Activated naive CD8-positive, alpha-beta T cell treated with anti-CD3 and anti-CD28 coated beads, Interleukin-2, amount 10 ng/mL, durations not matched to agents 7 days and 5 days (primary cell): Measurements from ENCODE around the gene B4GALNT3. TPM values are rescaled to one million over a fixed set of nuclear protein-coding genes. Genes with fewer than 3 reads are reported as not detected.
"Not testable (repeated sequence)": the region's sequence is repeated elsewhere in the genome, so short reads cannot be mapped to it uniquely, and the experiment has no call there.

Experiments
- ATAC-seq: fragments of 150-1000 bp; cut with Tn5 transposase; one replicate; pipeline ENCODE4 v1.10.0; 2021; ENCODE audit warnings: low read depth, moderate library complexity
- POLR2A ChIA-PET: fragments of 350-600 bp; sonication (Branson Sonifier 250); formaldehyde crosslinking; loops from one replicate; lab custom pipeline; 2021; ENCODE audit warnings: antibody characterized with exemption; lab: Charles Lee
- DNase-seq: peaks from one replicate; pipeline ENCODE4 v3.0.0; 2021
- H3K27ac Mint-ChIP-seq: one replicate; pipeline ENCODE4 v1.8.0; 2022; ENCODE audit warnings: mild to moderate bottlenecking, mixed read lengths
- H3K27me3 Mint-ChIP-seq: one replicate; pipeline ENCODE4 v1.8.0; 2022; ENCODE audit warnings: mild to moderate bottlenecking, moderate library complexity, mixed read lengths
- H3K36me3 Mint-ChIP-seq: one replicate; pipeline ENCODE4 v1.8.0; 2021; ENCODE audit warnings: mild to moderate bottlenecking, mixed read lengths
- H3K4me1 Mint-ChIP-seq: one replicate; pipeline ENCODE4 v1.8.0; 2021; ENCODE audit warnings: mixed read lengths
- H3K4me3 Mint-ChIP-seq: one replicate; pipeline ENCODE4 v1.8.0; 2022; ENCODE audit warnings: mild to moderate bottlenecking, moderate library complexity, mixed read lengths
- H3K9me3 Mint-ChIP-seq: one replicate; pipeline ENCODE4 v1.8.0; 2021; ENCODE audit warnings: mixed read lengths
- total RNA-seq, 2 experiments: library from RNA; stranded (reverse); gene quantifications; one replicate each; pipeline ENCODE4 v1.2.3, GENCODE V29; 2021

B4GALNT3 gene
- total RNA-seq, 2 experiments from 2014 or later: 4.3 to 4.4 TPM

DNA sequence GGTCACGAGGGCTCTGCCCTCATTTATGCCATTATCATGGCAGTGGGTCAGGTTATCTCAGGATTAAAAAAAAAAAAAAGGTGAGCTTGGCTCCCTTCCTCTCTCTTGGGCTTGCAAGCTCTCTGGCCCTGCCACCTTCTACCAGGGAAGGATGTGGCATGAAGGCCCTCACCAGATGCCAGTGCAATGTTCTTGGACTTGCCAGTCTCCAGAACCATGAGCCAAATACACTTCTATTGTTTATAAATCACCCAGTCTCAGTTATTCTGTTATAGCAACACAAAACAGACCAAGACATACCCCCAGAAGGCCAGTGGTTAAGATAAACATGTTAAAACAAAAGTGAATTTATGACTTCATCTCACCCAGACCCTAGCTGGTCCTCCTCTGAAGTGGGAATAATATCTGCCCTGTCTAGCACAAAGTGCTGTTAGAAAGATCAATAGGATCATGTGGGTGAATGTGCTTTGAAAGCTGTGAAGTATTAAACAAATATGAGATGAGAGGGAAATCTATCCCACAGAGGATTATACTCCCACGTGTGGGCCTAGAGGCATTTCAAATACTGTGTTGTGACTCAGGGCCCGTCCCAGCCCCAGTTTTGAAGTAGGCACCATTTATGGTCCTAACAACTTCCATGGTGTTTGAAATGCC lies 114.9 kb downstream of the B4GALNT3 start:
- Mint-ChIP-seq H3K27ac (peak overlapping the region; percentile 11), H3K36me3 (peaks cover 1% of the 10 kb centered on the region), H3K27me3 (no peaks in the 10 kb centered on the region), H3K4me1 (peaks cover 33% of the 10 kb centered on the region), H3K9me3 (no peaks in the 10 kb centered on the region), H3K4me3 (no peak overlapping the region)
- ATAC-seq (no peak), DNase-seq (no peak)
- POLR2A ChIA-PET: interaction anchor here (0.6 to 3.7 kb wide), 5 partner anchors 11 to 909 kb away, joined by 3 to 38 read pairs (median 3); partner anchors contain the start of gene WNK1

- Mint-ChIP-seq H3K36me3 (peaks cover 1% of the 10 kb centered on the region), H3K27ac (peak overlapping the region; percentile 28), H3K27me3 (no peaks in the 10 kb centered on the region), H3K4me3 (no peak overlapping the region), H3K9me3 (no peaks in the 10 kb centered on the region), H3K4me1 (peaks cover 34% of the 10 kb centered on the region)
- POLR2A ChIA-PET: interaction anchor here (0.9 to 3.7 kb wide), 6 partner anchors 12 to 180 kb away, joined by 3 to 38 read pairs (median 4); partner anchors contain the start of gene WNK1
- ATAC-seq (no peak), DNase-seq (no peak)
These were observed 115.4 kb downstream of the B4GALNT3 start for GRCh38 chr12:575129-575502.

DNA sequence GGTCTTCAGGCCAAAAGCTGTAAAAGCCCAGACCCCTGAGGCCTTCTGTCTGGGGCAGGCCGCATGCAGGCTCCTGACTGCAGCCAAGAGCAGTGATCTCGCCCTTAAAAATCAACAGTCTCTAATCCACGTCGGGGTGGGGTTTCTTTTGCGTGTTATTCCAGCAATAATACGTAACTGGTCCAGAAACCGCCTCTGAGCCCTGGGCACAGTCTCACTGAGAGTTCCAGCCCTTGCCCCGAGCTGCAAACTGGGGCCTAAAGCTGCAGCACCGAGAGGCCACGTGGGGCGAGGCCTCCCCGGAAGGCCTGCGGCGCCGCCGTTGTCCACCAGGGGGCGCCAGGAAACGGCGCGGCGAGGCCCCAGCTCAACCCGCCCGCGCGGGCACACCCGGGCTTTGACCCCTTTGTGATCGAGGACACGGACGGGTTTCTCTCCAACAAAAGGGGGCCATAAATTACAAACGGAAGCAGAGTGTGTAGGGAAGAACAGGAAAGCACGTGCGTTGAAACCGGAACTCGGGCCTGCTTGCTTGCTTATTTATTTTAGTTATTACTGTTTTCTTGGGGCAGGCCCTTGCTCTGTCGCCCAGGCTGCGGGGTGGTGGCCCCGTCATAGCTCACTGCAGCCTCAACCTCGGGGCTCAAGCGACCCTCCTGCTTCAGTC lies 116.3 kb downstream of the B4GALNT3 start:
- H3K4me3 Mint-ChIP-seq: peak overlapping the region; percentile 59
- H3K4me1 Mint-ChIP-seq: peaks cover 34% of the 10 kb centered on the region
- H3K27me3 Mint-ChIP-seq: no peaks in the 10 kb centered on the region
- no peaks in the 10 kb centered on the region for H3K9me3 Mint-ChIP-seq
- ATAC-seq (peak; percentile 92), DNase-seq (peak; percentile 97)
- H3K36me3 Mint-ChIP-seq: peaks cover 1% of the 10 kb centered on the region
- peak overlapping the region; percentile 78 for H3K27ac Mint-ChIP-seq
- POLR2A ChIA-PET: interaction anchor here (0.7 to 3.7 kb wide), 10 partner anchors 10 to 373 kb away, joined by 3 to 38 read pairs (median 4); partner anchors contain the start of genes RAD52 and WNK1

DNA sequence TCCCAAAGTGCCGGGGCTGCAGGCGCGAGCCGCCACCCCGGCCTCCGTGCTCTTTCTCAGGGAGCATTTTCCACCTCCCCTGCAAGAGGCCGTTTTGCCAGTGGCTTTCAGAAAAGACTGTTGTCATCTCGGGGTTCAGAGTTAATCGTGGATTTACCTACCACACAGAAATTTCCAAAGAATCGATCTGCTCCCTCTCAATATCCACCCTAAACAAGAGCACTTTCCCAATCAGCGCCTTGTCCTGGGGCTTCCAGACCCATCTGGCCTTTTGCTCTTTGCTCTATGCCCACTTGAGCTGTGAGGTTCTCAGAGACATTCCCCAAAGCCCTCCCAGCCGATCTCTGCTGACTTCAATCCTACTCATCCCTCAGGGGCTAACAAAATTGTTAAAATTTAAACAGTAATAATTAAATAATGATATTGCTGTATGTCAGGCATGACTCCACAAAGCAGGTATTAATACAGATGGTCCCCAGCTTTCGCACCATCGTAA lies 116.9 kb downstream of the B4GALNT3 start:
- POLR2A ChIA-PET: interaction anchor here (1.0 to 3.7 kb wide), 7 partner anchors 9 to 178 kb away, joined by 3 to 38 read pairs (median 3); partner anchors contain the start of gene WNK1
- no peak for DNase-seq
- H3K27me3 Mint-ChIP-seq: no peaks in the 10 kb centered on the region
- peak overlapping the region; percentile 59 for H3K4me3 Mint-ChIP-seq
- H3K4me1 Mint-ChIP-seq: peaks cover 33% of the 10 kb centered on the region
- peak overlapping the region; percentile 78 for H3K27ac Mint-ChIP-seq
- ATAC-seq: no peak
- H3K9me3 Mint-ChIP-seq: no peaks in the 10 kb centered on the region
- peaks cover 1% of the 10 kb centered on the region for H3K36me3 Mint-ChIP-seq

- not testable (repeated sequence) for DNase-seq, H3K27ac Mint-ChIP-seq, H3K4me3 Mint-ChIP-seq, H3K36me3 Mint-ChIP-seq, H3K9me3 Mint-ChIP-seq, ATAC-seq, H3K27me3 Mint-ChIP-seq
- POLR2A ChIA-PET: interaction anchor here (0.8 kb wide), 1 partner anchor 173 kb away, joined by 3 read pairs; no protein-coding TSS in a partner anchor
- H3K4me1 Mint-ChIP-seq: peaks cover 23% of the 10 kb centered on the region
These were observed 118.4 kb downstream of the B4GALNT3 start for GRCh38 chr12:577994-578747.

GRCh38 chr12:578748-579419 lies 119.1 kb downstream of the B4GALNT3 start:
- ATAC-seq: no peak
- DNase-seq: no peak
- no peak overlapping the region for H3K27ac Mint-ChIP-seq

GRCh38 chr12:579420-580110 lies 119.8 kb downstream of the B4GALNT3 start:
- POLR2A ChIA-PET: interaction anchor here (0.6 kb wide), 1 partner anchor 228 kb away, joined by 5 read pairs; no protein-coding TSS in a partner anchor
- DNase-seq: no peak
- Mint-ChIP-seq H3K9me3 (no peaks in the 10 kb centered on the region), H3K4me3 (no peak overlapping the region), H3K36me3 (no peaks in the 10 kb centered on the region), H3K27ac (no peak overlapping the region), H3K4me1 (peaks cover 15% of the 10 kb centered on the region), H3K27me3 (peaks cover 2% of the 10 kb centered on the region)
- ATAC-seq: no peak

More at GRCh38 chr12:578748-579419, 119.1 kb downstream of the B4GALNT3 start:
- Mint-ChIP-seq H3K4me3 (no peak overlapping the region), H3K36me3 (peaks cover 1% of the 10 kb centered on the region), H3K4me1 (peaks cover 19% of the 10 kb centered on the region), H3K27me3 (no peaks in the 10 kb centered on the region), H3K9me3 (no peaks in the 10 kb centered on the region)
- POLR2A ChIA-PET: interaction anchor here (0.6 to 0.8 kb wide), 2 partner anchors 172 to 228 kb away, joined by 3 to 5 read pairs; no protein-coding TSS in a partner anchor

DNA sequence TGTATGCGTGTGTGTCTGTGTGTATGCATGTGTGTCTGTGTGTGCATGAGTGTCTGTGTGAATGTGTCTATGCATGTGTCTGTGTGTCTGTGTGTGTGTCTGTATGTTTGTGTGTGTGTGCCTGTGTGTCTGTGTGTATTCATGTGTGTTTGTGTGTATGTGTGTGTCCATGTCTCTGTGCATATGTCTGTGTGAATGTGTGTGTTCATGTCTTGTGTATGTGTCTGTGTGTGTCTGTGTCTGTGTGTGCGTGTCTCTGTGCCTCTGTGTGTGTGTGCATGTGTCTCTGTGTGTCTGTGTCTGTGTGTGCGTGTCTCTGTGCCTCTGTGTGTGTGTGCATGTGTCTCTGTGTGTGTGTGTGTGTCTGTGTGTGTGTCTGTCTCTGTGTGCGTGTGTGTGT lies 121.1 kb downstream of the B4GALNT3 start:
- H3K9me3 Mint-ChIP-seq: no peaks in the 10 kb centered on the region
- POLR2A ChIA-PET: no interaction called here
- DNase-seq (no peak), ATAC-seq (no peak)
- no peaks in the 10 kb centered on the region for H3K36me3 Mint-ChIP-seq
- peaks cover 10% of the 10 kb centered on the region for H3K4me1 Mint-ChIP-seq
- H3K4me3 Mint-ChIP-seq: no peak overlapping the region
- peak overlapping the region; percentile 14 for H3K27ac Mint-ChIP-seq
- peaks cover 2% of the 10 kb centered on the region for H3K27me3 Mint-ChIP-seq

DNA sequence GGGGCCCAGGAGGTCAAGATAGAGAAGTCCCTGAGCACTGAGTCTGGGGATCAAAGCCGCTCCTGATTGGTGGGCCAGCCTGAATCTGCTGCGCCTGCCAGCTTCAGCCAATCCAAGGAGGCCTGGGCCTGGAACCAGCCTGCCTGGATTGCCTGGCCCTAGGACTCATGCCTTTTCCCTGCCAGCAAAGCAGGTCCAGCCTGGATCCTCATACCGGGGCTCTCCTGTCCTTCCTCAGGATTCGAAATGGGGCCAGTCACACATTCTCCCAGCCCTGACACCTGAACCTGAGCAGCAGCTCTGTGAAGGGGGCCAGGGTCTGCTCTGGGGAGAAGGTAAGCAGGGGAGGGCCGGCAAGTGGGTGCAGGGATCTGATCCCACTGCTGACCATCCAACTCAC lies 121.6 kb downstream of the B4GALNT3 start:
- H3K4me1 Mint-ChIP-seq: peaks cover 6% of the 10 kb centered on the region
- ATAC-seq (no peak), DNase-seq (no peak)
- H3K27ac Mint-ChIP-seq: no peak overlapping the region
- no peaks in the 10 kb centered on the region for H3K36me3 Mint-ChIP-seq
- POLR2A ChIA-PET: no interaction called here
- no peak overlapping the region for H3K4me3 Mint-ChIP-seq
- peaks cover 2% of the 10 kb centered on the region for H3K27me3 Mint-ChIP-seq
- H3K9me3 Mint-ChIP-seq: no peaks in the 10 kb centered on the region

DNA sequence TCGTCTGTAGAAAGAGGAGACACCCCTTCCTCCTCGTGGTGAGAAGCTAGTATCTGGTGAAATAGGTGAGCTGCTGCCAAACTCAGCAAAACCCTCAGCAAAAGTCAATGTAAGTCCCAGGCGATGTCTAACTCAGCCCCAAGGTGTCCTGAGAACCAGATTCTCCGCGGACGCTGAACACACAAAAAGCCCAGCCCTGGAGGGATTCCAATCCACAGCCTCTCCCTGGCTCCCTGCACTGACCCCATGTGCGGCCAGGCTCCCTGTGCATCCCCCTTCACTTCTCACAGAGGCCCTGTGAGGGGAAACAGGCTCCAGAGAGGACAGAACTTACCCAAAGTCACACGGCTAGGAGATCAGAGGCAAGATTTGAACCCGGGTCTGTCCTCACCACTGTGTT lies 122.0 kb downstream of the B4GALNT3 start:
- DNase-seq (no peak), ATAC-seq (no peak)
- Mint-ChIP-seq H3K27me3 (peaks cover 2% of the 10 kb centered on the region), H3K4me1 (peaks cover 4% of the 10 kb centered on the region), H3K27ac (no peak overlapping the region), H3K36me3 (no peaks in the 10 kb centered on the region), H3K9me3 (no peaks in the 10 kb centered on the region), H3K4me3 (no peak overlapping the region)
- POLR2A ChIA-PET: no interaction called here

DNA sequence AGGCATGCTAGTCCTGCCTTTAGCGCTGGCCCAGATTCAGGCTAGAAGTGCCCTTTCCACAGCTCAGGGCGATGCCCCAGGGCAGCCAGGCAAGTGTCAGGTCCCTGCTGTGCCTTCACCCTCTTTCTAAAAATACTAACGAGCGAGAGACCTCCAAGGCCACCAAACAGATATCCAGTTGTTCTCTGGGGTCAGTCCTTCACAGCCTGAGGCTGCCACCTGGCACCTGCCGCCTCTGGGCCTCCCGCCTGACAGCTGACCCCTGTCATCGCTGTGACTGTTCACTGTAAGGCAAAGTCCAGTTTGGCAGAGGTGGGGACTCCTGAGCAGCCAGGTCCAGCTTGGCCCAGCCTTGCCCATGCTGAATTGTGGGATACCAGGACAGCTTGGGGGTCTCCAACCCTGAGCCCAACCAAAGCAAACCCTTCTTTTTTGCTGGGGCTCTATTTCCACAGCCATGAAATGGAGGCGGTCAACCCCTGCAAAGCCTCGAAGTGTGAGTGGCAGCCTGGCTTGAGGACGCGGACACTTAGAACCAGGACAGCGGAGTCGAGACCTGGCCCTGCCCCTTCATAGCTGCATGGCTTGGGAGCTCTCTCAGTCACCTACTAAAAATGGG lies 123.6 kb downstream of the B4GALNT3 start:
- ATAC-seq (no peak), DNase-seq (no peak)
- Mint-ChIP-seq H3K36me3 (peaks cover 4% of the 10 kb centered on the region), H3K4me1 (peaks cover 1% of the 10 kb centered on the region), H3K27ac (no peak overlapping the region), H3K27me3 (peaks cover 2% of the 10 kb centered on the region), H3K9me3 (peaks cover 4% of the 10 kb centered on the region), H3K4me3 (no peak overlapping the region)
- POLR2A ChIA-PET: no interaction called here
